HPDE6-E6E7 (cell line): ENCODE measurements around the gene SCRN2.

Experiments
- DNase-seq: peaks from one replicate; pipeline ENCODE4 v3.0.0; 2011; ENCODE audit warnings: missing footprints; ENCODE audit errors: extremely low spot score

The SCRN2 gene

GRCh38 chr17:47821424-47822391 lies 19.4 kb downstream of the SCRN2 start, which contains the start of gene OSBPL7:
Gene OSBPL7, minus strand, starts transcription at chr17:47821794. Its CDS starts 1,516 bp downstream, at chr17:47820278.
- DNase-seq = peak; percentile 84

DNA sequence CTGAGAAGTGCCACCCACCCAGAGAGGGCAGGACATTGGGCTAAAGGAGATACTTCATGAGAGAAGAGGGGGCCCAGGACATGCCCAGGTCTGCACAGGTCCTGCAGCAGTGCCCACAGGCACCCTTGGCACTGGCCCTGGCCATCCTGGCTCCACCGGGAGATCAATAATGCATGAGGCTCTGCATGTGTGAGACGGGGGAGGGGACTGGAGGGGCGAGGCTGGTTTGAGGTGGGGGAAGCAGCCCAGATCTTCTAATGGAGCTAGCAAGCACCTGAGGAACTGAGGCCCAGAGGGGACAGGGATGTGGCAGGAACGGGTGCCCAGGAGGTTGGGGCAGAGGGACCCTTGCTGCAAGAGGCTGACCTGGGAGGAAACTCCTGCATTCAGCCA lies 20.0 kb downstream of the SCRN2 start:
- DNase-seq = no peak

DNA sequence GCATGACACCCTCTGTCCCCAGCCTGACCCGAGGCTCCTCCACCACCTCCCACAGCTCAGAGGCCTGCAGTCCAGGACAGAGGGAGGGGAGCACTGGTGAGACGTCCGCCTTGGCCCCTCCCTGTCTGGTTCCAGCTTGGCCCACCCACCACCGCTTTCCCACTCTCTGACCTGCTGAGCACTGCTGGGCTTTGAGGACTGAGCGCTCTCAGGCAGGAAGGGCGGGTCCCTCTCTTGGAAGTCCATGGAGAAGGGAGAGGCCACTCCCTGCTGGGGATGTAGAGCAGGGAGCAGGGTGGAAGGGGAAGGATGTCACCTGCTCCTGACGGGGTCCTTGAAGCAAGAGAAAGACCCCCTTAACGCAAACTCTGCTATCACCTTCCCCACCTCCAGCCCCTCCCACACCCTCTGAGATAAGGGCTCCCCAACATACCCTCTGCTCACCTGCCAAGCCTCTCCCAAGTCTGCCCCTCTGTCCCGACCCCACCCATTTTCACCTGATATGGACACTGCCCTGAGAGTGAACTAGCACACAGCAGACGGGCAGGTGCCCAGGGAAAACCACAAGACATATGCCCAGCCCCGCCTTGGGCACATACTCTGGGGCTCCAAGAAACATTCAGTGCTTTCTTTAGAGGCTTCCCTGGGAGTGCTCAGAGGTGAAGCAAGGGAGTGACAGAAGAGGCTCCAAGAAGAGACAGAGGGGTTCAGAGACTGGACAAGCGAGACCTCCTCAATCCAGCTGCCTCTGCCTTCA lies 20.9 kb downstream of the SCRN2 start:
- no peak for DNase-seq

DNA sequence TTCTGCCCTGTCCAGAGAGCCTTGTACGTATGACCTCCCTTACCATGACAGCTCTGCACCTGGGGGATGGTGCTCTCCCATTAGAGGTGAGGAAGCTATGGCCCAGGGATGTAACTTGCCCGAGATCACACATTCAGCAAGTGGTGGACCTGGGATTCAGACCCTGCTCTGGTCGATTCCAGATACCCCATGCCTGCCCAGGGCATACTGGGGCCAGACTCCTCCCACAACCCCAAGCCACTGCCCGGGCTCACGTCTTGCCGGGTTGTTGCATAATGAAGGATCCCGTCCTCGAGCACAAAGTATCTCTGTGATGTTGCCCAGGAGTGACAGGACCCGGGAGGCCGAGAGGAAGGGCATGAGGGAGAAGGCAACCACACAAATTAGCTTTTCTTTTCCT lies 21.6 kb downstream of the SCRN2 start:
- no peak for DNase-seq

DNA sequence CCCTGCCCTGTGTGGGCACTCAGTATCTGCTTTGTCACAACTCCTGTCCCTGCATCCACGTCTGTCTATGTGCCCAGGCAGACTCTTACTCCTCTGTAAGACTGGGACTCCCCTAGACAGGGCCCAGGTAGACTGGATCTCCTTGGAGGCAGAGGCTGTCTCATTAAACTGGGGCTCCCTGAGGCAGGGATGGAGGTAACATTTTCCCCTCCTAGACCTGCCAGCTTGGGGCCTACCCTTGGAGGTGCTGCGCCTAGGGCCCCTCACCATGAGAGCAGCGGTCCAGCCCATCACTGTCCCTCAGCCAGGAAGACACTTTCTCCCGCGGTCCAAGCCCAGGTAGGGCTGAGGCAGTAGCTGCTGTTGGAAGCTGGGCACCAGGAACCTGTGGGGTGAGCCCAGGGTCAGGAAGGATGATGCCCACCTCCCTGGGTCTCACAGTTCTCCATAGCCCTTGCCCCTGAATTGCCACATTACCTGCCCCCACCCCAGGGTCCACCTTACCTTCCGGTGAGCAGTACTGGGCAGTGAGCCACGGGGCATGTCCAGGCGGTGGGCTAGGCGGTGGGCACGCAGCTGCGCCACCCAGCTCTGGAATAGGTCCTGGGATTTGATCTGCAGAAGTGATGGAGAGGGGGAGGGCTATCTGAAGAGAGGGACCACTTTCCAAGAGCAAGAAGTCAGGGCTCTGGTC lies 22.9 kb downstream of the SCRN2 start:
- DNase-seq = no peak

DNA sequence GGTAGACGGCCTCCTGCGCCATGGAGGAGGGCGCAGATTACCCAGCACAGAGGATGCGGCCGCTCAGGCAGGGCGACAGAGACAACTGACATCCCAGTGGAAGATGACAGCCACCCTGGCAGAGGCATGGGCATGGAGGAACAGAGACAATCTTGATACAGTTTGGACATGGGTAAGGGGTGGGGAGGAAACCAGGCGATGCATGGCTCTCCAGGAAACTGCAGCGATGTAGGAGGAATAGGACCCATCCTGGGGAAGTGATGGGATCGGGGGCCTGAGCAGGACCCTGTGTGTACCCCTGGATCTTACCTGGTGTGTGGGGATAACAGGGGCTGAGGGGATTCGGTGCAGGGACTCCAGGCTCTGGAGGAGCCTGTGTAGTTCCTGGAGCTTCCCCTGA lies 24.1 kb downstream of the SCRN2 start:
- DNase-seq = no peak

DNA sequence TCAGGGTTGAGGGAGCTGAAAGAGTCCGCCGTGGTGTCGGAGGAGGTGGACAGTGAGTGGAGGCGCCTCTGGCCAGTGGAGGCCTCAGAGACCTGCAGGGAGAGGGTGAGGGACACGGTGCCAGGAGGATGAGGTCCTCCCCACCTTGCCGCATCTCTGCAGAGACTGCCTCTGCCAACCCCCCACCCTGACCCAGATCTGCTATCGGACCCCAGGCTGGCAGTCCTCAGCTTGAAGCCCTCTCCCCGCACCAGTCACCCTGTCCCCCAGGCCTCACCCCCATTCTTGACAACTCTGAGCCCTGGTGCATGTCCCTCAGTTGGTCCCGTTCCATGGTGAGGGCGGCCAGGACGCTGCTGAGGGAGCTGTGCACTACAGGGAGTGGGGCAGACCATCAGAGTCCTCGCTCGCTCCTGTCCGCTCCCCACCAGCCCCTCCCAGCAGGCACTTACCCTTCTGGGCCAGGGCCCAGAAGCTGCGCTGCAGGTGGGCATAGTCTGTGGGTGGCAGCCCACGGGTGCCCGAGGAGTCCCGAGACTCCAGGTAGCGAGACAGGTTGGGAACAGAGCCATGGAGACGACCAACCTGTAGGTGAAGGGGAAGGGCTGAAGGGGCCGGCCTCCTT lies 24.9 kb downstream of the SCRN2 start:
- DNase-seq = no peak

DNA sequence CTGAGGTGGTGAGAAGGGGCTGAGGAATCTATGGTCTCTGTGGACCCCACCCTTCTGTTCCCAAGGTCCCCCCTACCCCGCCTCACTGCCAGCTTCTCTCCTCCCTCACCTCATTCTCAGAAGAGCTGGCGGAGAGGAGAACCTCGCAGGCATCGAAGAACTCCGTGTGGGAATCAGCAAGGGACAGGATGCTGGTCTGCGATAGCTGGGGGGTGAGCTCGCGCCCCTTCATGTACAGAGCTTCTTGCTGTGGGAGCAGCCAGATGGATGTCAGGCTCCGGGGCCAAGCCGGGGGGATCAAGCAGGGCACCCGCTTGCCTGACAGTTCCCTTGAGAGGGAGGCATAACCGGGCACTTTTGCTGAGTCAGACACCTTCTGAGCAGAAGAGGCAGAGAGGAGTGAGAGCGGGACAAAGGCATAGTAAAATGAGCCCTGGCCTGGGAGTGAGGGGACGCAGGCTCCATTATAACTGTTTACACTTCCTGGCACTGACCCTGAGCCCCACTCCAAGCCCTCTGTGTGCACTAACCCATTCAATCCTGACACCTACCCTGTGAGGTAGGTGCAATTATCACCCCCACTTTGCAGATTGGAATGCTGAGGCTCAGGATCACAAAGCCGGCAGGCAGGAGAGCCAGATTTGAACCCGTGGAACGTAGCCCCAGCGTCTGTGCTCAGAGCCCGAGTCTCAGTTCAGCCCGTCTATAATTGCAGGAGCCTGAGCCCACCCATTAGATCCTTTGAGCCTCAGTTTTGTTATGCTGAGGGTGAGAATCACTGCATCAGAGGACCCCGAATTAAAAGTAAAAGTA lies 25.8 kb downstream of the SCRN2 start:
- DNase-seq = no peak

DNA sequence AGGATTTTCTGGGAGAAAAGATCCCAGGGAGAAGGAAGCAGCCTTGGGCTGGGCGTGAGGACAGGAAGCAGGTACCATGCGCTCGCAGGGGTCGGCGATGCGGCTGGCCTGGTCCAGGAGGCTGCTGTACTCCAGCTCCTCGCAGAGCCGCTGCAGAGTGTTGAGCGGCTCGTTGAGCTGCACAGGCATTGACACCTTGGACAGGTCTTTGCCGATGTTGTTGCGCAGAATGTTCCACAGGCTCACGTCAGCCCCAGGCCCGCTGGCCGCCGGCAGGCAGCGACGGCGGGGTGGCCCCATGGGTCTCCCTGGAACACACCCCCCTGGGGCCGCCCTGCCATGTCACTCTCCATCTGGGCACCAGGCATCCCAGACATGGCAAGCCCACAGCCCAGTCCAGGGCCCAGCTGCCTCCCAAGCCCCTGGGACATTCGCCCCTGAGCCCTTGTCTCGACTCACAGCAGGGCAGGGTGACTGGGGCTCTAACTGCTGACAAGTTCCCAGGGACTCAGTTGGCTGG lies 27.5 kb downstream of the SCRN2 start:
- DNase-seq = no peak

DNA sequence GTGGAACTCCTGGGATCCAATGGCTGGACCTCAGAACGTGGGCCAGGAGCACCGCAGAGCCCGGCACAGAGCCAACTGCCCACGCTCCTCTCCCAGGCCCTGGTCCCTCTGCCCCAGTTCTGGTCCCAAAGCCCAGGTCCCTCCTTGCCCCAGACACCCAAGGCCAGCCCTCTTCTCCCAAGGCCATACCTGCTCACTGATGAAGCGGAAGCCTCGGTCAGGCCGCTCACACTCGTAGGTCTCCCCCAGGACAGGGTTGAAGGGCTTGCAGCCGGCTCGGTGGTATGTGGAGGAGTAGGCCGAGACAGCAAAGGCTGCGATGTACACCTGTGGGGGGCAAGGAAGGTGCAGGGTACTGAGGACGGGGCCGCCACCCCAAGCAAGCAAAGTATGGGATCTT lies 28.0 kb downstream of the SCRN2 start:
- no peak for DNase-seq

GRCh38 chr17:47812146-47812920 lies 28.7 kb downstream of the SCRN2 start:
- no peak for DNase-seq

- no peak for DNase-seq
These were observed 29.4 kb downstream of the SCRN2 start for GRCh38 chr17:47811709-47812108.

DNA sequence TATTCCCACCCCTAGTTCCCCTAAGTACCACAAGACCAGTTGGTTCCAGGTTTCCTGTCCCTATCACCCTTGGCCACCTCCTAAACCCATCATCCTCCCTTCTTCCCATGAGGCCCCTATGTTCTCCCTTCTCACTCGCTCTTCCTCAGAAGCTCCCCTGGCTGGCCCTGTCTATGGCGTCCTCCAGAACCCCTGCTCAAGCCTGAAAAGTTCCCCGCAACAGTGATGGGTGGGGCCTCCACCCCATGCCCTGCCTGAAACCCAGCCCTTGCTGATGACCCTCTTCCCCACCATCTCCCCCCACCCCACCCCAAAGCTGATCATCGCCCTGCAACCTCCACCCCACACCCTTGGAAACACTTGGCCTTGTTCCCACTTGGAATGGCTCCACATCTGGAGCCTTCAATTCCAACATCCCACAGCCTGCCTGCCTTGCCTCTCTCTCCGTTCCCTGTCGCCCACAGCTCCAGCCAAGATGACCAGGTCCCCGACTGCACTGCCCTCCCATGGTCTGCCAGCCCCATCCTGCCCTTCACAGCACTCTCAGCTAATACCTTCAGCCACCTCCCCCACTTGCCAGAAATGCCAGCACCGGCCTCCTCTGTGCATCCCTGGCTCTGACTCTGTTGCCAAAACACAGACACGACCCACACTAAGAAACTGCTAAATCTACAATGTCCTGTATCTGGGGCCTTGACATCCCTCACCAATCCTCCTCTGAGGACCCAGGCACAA lies 30.0 kb downstream of the SCRN2 start:
- DNase-seq = no peak

GRCh38 chr17:47810200-47810821 lies 30.8 kb downstream of the SCRN2 start:
- peak; percentile 91 for DNase-seq

DNA sequence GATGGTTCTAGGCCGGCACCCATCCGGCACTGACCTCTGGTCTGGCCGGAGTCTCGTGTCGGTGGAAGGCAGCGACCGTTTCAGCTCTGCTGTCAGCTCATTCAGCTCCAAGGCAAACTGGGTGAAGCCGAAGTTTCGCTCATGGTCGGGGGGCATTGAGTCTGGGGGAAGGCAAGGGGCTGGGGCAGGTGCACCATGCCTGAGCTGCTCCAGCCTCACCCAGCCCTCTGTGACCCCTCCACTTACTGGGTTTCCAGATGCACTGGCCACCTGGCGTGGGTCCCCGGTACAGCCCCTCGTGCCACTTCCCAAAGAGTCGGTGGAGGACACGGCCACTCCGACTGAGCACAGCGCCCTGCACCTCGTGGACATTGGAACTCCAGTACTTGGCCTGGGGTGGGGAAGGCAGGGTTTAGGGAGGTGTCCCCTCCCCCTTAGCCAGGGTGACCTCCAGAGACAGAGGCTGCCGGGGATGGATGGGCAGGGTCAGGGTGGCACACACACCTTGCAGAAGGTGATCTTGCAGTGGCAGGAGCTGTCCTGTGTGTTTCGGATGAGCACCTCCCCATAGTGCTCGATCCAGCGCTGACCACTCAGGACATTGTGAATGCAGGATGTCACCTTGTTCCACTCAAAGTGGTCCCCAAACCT lies 32.1 kb downstream of the SCRN2 start:
- no peak for DNase-seq

GRCh38 chr17:47808036-47808829 lies 32.8 kb downstream of the SCRN2 start:
- DNase-seq = no peak

- no peak for DNase-seq
These were observed 33.7 kb downstream of the SCRN2 start for GRCh38 chr17:47807421-47807820.
